GM19468 (cell line): ENCODE measurements around the gene FAM174A.

Experiments
- ATAC-seq: cut with Tn5 transposase; IDR thresholded peaks from one replicate; pipeline ENCODE4 v1.9.1; 2021; ENCODE audit warnings: mild to moderate bottlenecking, moderate library complexity, moderate number of reproducible peaks; ENCODE audit not compliant: unreplicated experiment; ENCODE audit errors: extremely low read depth

Gene FAM174A

GRCh38 chr5:100535060-100536005, at the start of gene FAM174A:
FAM174A (plus strand) TSS chr5:100535374; CDS start chr5:100535531, 157 bp downstream.
- ATAC-seq: peak; percentile 96

DNA sequence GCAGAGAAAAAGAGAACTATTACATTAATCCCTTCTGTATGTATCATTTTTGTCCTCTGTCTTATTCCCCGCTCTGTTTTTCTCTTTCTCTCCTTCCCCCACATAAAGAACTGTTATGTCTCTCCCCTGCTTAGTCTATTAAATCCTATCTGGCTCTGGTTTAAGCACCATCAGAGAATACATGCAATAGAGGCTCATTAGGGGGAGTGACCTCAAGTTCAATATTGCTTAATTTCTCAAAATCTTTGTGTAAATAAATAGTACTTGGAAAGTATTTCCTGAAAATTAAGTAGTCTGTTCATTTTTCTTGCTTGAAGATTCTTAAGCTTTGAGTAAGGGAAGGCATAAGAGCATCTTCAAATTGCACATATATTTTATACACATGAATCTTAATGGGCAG, 41.2 kb upstream of the FAM174A start:
- ATAC-seq: no peak

GRCh38 chr5:100496296-100496695, 38.9 kb upstream of the FAM174A start:
- no peak for ATAC-seq

- no peak for ATAC-seq
These were observed 32.5 kb upstream of the FAM174A start for GRCh38 chr5:100502684-100503083.

DNA sequence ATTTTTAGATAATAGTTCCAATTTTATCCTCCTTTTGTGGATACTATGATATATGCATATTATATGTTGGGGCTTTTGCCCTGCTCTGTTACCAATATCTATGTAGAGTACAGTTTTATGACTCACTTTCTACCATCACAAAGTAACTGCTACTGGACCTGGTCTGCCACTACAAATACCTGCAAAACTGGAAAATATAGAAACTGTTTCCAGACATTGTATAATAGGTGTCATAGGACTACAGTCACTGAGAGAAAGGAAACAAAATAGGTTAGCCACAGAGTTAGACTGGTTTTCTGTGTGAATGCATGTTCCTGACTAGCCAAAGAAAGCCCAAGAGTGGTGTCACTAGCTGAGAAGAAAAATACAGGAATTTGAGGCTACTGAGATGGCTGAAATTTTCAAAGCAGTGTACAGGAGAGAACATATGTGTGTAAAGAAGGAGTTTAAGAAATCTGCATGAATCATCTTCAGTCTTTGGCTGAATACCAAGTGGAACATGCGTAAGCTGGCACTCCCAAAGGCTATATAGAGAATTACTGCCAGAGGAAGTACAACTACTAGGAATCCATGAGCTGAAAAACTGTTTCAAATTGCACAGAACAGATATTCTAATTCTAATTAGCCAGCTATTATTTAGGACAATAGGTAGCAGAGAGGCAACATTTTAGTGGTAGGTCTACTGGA, 29.0 kb upstream of the FAM174A start:
- no peak for ATAC-seq

DNA sequence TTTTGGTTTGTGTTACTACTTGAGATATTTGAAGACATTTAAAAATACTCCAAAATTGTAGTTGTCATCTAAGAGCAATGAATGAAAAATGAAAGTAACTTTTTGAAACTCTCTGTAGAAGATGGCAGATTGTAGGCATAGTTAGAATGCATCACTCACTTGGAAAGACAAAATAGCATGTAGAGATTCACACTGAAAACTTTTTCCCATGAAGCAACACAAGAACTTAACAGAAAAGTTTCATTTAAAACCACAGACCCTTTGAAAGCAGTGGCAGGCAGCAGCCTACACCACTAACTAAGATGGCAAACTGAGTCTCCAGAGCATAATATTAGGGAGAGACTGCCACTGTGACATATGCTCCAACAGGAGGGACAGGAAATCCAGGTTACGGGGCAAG, 18.9 kb upstream of the FAM174A start:
- no peak for ATAC-seq

GRCh38 chr5:100517301-100517974, 17.7 kb upstream of the FAM174A start:
- no peak for ATAC-seq

- ATAC-seq: no peak
These were observed 16.8 kb upstream of the FAM174A start for GRCh38 chr5:100518377-100518776.

DNA sequence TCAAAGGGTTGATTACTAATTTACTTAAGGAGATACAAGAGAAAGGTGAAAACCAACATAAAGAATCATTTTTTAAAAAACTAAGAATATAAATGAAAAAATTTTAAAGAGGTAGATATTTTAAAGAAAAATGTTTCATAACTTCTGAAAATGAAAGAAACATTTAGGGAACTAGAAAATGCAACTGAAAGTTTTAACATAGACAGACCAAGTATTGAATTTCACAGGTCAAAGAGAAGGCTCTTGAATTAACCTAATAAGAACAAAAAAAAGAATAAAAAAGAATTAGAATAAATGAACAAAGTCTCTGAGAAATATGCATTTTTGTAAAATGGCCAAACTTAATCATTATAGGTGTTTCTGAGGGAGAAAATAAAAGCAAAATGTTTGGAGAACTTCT, 16.1 kb upstream of the FAM174A start:
- ATAC-seq: no peak

DNA sequence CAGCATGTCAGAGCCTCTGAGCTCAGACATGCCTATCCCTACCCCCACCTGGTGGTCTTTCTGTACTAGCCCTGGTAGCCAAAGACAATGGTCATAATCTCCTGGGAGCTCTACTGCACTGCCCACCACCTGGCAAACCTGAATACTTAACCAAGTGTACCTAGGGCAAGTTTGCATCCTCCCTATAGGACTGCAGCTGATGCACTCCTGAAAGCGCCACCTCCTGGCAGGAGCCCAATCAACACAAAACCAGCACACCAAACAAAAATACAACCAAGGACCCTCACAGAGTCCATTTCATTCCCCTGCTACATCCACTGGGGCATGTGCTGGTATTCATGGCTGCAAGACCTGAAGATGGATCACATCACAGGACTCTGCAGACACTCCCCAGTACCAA, 14.8 kb upstream of the FAM174A start:
- ATAC-seq: no peak

DNA sequence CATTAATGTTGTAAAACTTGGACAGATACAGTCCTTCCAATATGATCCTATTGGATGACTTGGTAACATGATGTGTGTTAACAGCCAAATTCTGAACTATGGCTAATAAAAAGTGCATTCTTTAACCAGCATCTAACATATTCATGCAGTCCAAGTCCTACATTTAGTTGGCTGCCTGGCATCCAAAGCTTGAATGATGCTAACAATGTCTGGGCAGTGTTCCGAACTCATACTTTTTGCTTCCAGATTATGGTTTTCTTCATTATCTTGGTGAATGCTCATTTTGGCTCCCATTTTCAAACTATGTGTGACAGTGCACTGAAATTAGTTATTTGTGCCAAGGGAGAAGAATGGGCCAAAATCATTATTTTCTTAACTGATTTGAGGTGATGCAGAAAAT, 2.8 kb downstream of the FAM174A start:
- no peak for ATAC-seq

DNA sequence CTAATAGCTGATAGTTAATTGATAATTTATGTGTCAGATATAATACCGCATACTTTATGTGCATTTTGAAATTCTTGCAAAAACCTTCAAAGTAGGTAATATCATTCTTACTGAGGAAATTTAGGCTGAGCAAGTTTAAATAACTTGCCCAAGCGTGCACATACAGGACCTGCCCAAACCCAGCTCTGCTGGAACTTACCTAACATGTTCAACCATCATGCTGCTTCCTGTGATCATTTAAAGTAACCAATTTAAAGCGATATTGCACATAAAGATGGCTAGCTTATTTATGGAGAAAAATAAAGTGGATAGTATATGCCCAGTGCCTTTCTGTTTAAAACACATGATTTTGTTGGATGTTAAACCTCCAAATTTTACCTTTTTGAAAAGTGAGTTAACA, 4.3 kb downstream of the FAM174A start:
- no peak for ATAC-seq

- ATAC-seq: no peak
These were observed 6.9 kb downstream of the FAM174A start for GRCh38 chr5:100542086-100542485.

DNA sequence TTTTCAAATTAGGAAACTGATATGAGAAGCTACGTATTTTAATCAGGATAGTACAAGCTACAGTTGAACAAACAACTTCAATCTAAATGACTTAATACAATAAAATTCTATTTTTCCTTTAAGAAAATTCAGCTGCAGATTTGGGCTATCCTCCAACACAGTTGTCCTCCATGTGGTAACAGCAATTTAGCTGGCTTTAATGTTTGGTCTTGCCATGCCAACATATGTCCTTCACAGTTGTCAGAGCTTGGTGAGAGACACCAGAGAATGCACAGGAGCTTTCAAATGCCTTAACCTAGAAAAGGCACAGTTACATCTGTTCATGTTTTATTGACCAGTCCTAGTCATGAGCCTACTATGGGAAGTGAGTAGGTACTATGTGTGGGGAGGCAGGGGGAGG, 10.8 kb downstream of the FAM174A start:
- ATAC-seq: no peak

DNA sequence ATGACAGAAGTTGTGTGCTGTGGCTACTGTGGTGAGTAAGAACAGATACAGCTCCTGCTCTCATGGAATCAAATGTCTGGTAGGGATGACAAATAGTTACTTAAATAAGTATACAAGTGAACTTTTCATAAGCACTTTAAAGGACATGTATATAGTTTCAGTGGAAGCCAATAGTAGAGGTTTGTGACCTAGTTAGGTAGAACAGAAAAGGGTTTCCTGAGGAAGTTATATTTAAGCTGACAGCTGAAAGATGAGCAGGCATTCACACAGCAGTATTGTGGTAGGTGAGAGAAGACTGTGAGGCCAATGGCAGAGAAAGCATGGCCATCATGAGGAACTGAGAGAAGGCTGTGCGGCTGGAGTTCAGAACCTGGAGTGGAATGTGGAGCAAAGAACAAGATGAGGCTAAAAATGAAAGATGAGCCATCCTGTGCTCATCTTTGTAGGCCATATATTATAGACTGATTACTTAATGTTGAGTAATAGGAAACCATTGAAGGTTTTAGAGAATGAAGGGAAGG, 15.4 kb downstream of the FAM174A start:
- no peak for ATAC-seq

DNA sequence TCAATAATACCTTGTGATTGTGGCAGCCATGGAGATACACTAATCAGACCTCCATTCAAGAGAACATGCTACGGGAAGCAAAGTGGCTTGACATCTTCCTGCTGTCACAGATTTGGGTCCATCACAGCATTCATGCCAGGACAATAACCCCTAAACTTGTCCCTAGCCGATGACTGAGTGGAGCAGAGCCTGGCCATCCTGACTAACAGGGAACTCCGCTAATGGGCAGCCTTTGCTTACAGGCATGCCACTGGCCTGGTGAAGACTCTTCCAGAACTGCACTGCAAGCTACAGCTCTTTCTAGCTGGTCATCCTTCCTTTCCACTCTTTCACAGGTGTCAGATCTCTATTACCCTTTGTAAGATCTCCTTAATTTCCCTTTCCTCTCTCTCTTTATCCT, 16.0 kb downstream of the FAM174A start:
- ATAC-seq: no peak

DNA sequence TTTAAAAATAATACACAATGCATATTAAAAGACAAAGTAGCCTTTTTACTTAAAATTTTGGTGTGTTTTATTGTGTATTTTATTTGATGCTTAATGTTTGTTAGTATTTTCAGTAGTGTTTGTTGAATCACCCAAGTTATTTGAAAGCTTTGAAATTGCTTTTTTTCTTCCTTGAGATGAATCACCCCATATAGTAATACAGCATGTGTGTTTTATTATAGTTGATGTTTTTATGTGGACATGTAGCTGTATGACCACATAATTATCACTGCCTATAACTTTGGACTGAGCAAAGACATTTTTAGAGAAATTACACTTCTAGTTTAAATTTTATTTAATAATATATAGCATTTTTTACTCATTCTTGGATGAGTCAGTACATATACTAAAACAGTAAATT, 18.0 kb downstream of the FAM174A start:
- ATAC-seq: no peak

DNA sequence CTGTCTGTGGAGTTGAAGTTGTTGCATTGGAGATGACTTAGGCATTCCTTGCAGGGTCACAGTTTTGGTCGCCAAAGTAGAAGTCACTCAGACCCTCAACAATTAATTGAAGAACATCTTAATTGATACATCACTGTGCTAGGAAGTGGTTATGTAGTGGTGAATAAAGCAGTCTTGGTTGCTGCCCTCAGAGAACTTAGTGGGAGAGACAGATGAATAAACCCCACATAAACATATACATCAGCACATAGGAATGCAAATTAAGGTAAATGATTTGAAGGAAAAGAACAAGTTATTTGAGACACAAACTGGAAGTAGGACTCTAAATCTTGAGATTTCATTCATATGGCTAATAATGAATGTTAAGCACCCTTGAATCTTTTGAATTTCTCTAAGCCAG, 25.7 kb downstream of the FAM174A start:
- ATAC-seq: no peak

DNA sequence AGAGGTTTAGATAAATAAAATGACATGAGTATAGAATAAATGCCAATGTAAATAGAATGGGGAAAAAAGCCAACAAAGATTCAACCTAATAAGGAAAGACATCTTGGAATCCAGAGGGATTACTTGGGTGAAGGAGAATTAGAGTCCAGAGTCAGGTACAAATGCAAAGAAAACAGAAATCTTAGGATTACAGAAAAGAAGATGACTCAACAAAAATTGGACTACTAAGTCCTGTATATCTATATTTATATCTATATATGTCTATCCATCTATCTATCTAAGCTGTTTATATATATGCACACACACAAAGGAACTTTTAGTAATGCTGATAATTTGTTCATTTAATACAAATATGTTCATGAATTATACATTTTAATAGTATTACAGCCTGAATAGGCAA, 27.6 kb downstream of the FAM174A start:
- ATAC-seq: no peak

GRCh38 chr5:100566382-100567141, 31.4 kb downstream of the FAM174A start:
- ATAC-seq: no peak
